H1 (cell line): Measurements from ENCODE around the gene PRTN3. TPM values are rescaled to one million over a fixed set of nuclear protein-coding genes. Genes with fewer than 3 reads are reported as not detected.

Experiments used
- CHD7 ChIP-seq: fragments of 300-600 bp; sonication (generic); IDR thresholded peaks from 2 replicates; pipeline ENCODE4 v1.7.1; 2012; ENCODE audit warnings: low read length, moderate library complexity, mild to moderate bottlenecking, inconsistent platforms; ENCODE audit not compliant: insufficient replicate concordance
- EP300 ChIP-seq, 2 experiments: IDR thresholded peaks; 1 replicate in 1 of 2; 2 replicates in 1 of 2; pipeline ENCODE4 v1.6.1; 2011 to 2012; ENCODE audit warnings: low read depth in 2 of 2, low read length in 2 of 2, mild to moderate bottlenecking in 2 of 2, borderline replicate concordance in 1 of 2, inconsistent platforms in 1 of 2, moderate library complexity in 1 of 2
- GABPA ChIP-seq: IDR thresholded peaks from 2 replicates; pipeline ENCODE4 v1.6.1; 2011; ENCODE audit warnings: mild to moderate bottlenecking, low read length, moderate library complexity, borderline replicate concordance; ENCODE audit not compliant: insufficient read depth
- JUND ChIP-seq: IDR thresholded peaks from 2 replicates; pipeline ENCODE4 v1.6.1; 2011; ENCODE audit warnings: mild to moderate bottlenecking, improper control_type of control experiment, low read length
- KDM5A ChIP-seq: fragments of 200-600 bp; IDR thresholded peaks from 2 replicates; pipeline ENCODE4 v1.7.1; 2012; ENCODE audit warnings: mild to moderate bottlenecking, low read length, inconsistent platforms, mixed read lengths
- SP2 ChIP-seq: IDR thresholded peaks from 2 replicates; pipeline ENCODE4 v1.6.1; 2012; ENCODE audit warnings: mild to moderate bottlenecking, low read length, inconsistent platforms
- SP4 ChIP-seq: IDR thresholded peaks from 2 replicates; pipeline ENCODE4 v1.6.1; 2012; ENCODE audit warnings: low read length, inconsistent platforms
- TEAD4 ChIP-seq: IDR thresholded peaks from 2 replicates; pipeline ENCODE4 v1.6.1; 2012; ENCODE audit warnings: low read depth, low read length, inconsistent platforms, mixed read lengths
- YY1 ChIP-seq: IDR thresholded peaks from 2 replicates; pipeline ENCODE4 v1.6.1; 2011; ENCODE audit warnings: low read depth, mild to moderate bottlenecking, low read length
- polyA plus RNA-seq, 7 experiments: library from polyadenylated mRNA; depleted of rRNA in 3 of 7; stranded (reverse) in 5 of 7; unstranded in 2 of 7; fragments of >200 nt in 5 of 7; fragments of 200-250 nt in 2 of 7; gene quantifications; 1 replicate in 5 of 7; 2 replicates in 1 of 7; 4 replicates in 1 of 7; pipeline versions ENCODE4 v1.2.1 to v1.2.3, GENCODE V29; 2011 to 2013; ENCODE audit warnings: missing spikeins in 2 of 7, mixed read lengths in 2 of 7
- total RNA-seq: library from RNA; stranded (reverse); fragmentation: NEBNext Ultra II Directional; extraction: Animal tissue kit (Norgen Biotek cat#: 25700); gene quantifications from 2 replicates; pipeline ENCODE4 v1.2.1, GENCODE V29; 2021

Gene PRTN3
- total and polyA plus RNA-seq, 2 of the 8 experiments (the other 6 are each of a cell fraction or from before 2014, with no cell fraction given): 0.39 to 2.1 TPM

GRCh38 chr19:835210-835810, 5.5 kb upstream of the PRTN3 start (continued):
- no peak for TF ChIP-seq CHD7
- no peak for TF ChIP-seq JUND
- TF ChIP-seq TEAD4: no peak
- TF ChIP-seq KDM5A: no peak
- TF ChIP-seq YY1: no peak
- TF ChIP-seq SP4: no peak
- TF ChIP-seq GABPA: no peak
- TF ChIP-seq EP300 (IDR thresholded peaks at IDR 0.05; ENCODE audit: borderline replicate concordance in 1 of 2, low read depth in 2 of 2, low read length in 2 of 2): no peak
- TF ChIP-seq SP2: no peak
- TF ChIP-seq, all 59 proteins: peak for 0
